HUES64 (cell line): ENCODE measurements around the gene ZFP64.
"Not testable (repeated sequence)": the region's sequence is repeated elsewhere in the genome, so short reads cannot be mapped to it uniquely, and the experiment has no call there.

Experiments
- H3K27ac ChIP-seq: 2 replicates; pipeline ENCODE4 v1.7.0; 2013; ENCODE audit warnings: low read depth, low read length, inconsistent platforms
- H3K27me3 ChIP-seq: 2 replicates; pipeline ENCODE4 v1.6.1; 2013; ENCODE audit warnings: mild to moderate bottlenecking, low read length; ENCODE audit not compliant: insufficient read depth
- H3K36me3 ChIP-seq: 2 replicates; pipeline ENCODE4 v1.6.1; 2013; ENCODE audit warnings: mild to moderate bottlenecking, low read length; ENCODE audit not compliant: insufficient read depth
- H3K4me1 ChIP-seq: 2 replicates; pipeline ENCODE4 v1.6.1; 2013; ENCODE audit warnings: mild to moderate bottlenecking, low read length, moderate library complexity; ENCODE audit not compliant: insufficient read depth
- H3K4me3 ChIP-seq: 2 replicates; pipeline ENCODE4 v1.5.1; 2013; ENCODE audit warnings: mild to moderate bottlenecking, low read length, moderate library complexity
- H3K9ac ChIP-seq: 2 replicates; pipeline ENCODE4 v1.6.1; 2013; ENCODE audit warnings: mild to moderate bottlenecking, low read depth, low read length
- H3K9me3 ChIP-seq: 2 replicates; pipeline ENCODE4 v1.6.1; 2013; ENCODE audit warnings: low read depth, low read length; ENCODE audit not compliant: insufficient read depth
- WGBS: fragments of 150-250, 120-280 bp; methylation state at CpG from one replicate; pipeline ENCODE4 v1.1.7; 2013; ENCODE audit warnings: missing lambda C conversion rate; 5-methylcytosine and 5-hydroxymethylcytosine counted together

Gene ZFP64

GRCh38 chr20:52221362-52221761, 29.8 kb upstream of the ZFP64 start:
- H3K27ac ChIP-seq, H3K36me3 ChIP-seq, H3K9ac ChIP-seq, H3K4me3 ChIP-seq, H3K4me1 ChIP-seq, H3K27me3 ChIP-seq: not testable (repeated sequence)
- 97% methylated on average over 4 of the region's 4 CpGs for WGBS
- peaks cover 21% of the 10 kb centered on the region for H3K9me3 ChIP-seq

- H3K36me3 ChIP-seq, H3K9ac ChIP-seq, H3K4me1 ChIP-seq, H3K4me3 ChIP-seq, H3K27me3 ChIP-seq, H3K27ac ChIP-seq: not testable (repeated sequence)
- peaks cover 21% of the 10 kb centered on the region for H3K9me3 ChIP-seq
Observed at GRCh38 chr20:52220891-52221290, 29.3 kb upstream of the ZFP64 start.

- WGBS, result 83% methylated on average over 8 of the region's 9 CpGs
- H3K9me3 ChIP-seq, result peaks cover 21% of the 10 kb centered on the region
Observed at GRCh38 chr20:52219441-52219840, 27.9 kb upstream of the ZFP64 start.

GRCh38 chr20:52217689-52218395, 26.3 kb upstream of the ZFP64 start:
- H3K27me3 ChIP-seq, result no peaks in the 10 kb centered on the region
- 80% methylated on average over 2 of the region's 2 CpGs for WGBS
- no peak overlapping the region for H3K4me3 ChIP-seq
- no peaks in the 10 kb centered on the region for H3K4me1 ChIP-seq
- no peak overlapping the region for H3K9ac ChIP-seq
- H3K9me3 ChIP-seq, result peaks cover 24% of the 10 kb centered on the region
- no peaks in the 10 kb centered on the region for H3K36me3 ChIP-seq
- no peak overlapping the region for H3K27ac ChIP-seq

More at GRCh38 chr20:52219441-52219840, 27.9 kb upstream of the ZFP64 start:
- Histone ChIP-seq H3K9ac (no peak overlapping the region), H3K4me3 (no peak overlapping the region), H3K27ac (no peak overlapping the region), H3K27me3 (no peaks in the 10 kb centered on the region), H3K36me3 (no peaks in the 10 kb centered on the region), H3K4me1 (no peaks in the 10 kb centered on the region)

GRCh38 chr20:52213995-52214394, 22.4 kb upstream of the ZFP64 start:
- Histone ChIP-seq H3K27me3 (no peaks in the 10 kb centered on the region), H3K9ac (no peak overlapping the region), H3K36me3 (no peaks in the 10 kb centered on the region), H3K9me3 (peaks cover 4% of the 10 kb centered on the region; the same call in 1 of the 2 replicates), H3K4me3 (no peak overlapping the region), H3K4me1 (peaks cover 8% of the 10 kb centered on the region), H3K27ac (no peak overlapping the region)
- 100% methylated on average over 2 of the region's 4 CpGs for WGBS

GRCh38 chr20:52212943-52213342, 21.4 kb upstream of the ZFP64 start:
- peaks cover 15% of the 10 kb centered on the region for H3K4me1 ChIP-seq
- H3K9ac ChIP-seq, result no peak overlapping the region
- no peaks in the 10 kb centered on the region for H3K36me3 ChIP-seq
- 92% methylated on average over 2 of the region's 2 CpGs for WGBS
- peaks cover 4% of the 10 kb centered on the region; the same call in 1 of the 2 replicates for H3K9me3 ChIP-seq
- H3K4me3 ChIP-seq, result no peak overlapping the region
- H3K27me3 ChIP-seq, result no peaks in the 10 kb centered on the region
- no peak overlapping the region for H3K27ac ChIP-seq

- WGBS, result 91% methylated on average over 39 of the region's 39 CpGs
- H3K4me3 ChIP-seq, result no peak overlapping the region
Observed at GRCh38 chr20:52210037-52210990, 18.7 kb upstream of the ZFP64 start.

GRCh38 chr20:52209154-52209571, 17.6 kb upstream of the ZFP64 start:
- Histone ChIP-seq H3K27me3 (no peaks in the 10 kb centered on the region), H3K9ac (no peak overlapping the region), H3K4me3 (peak overlapping the region; percentile 6), H3K27ac (no peak overlapping the region), H3K4me1 (peaks cover 15% of the 10 kb centered on the region), H3K36me3 (no peaks in the 10 kb centered on the region), H3K9me3 (peaks cover 4% of the 10 kb centered on the region; the same call in 1 of the 2 replicates)
- whole genome bisulfite sequencing, result 3% methylated on average over 4 of the region's 4 CpGs

More at GRCh38 chr20:52210037-52210990, 18.7 kb upstream of the ZFP64 start:
- peaks cover 4% of the 10 kb centered on the region; the same call in 1 of the 2 replicates for H3K9me3 ChIP-seq
- H3K27ac ChIP-seq, result no peak overlapping the region
- H3K4me1 ChIP-seq, result peaks cover 15% of the 10 kb centered on the region
- no peaks in the 10 kb centered on the region for H3K27me3 ChIP-seq
- H3K36me3 ChIP-seq, result no peaks in the 10 kb centered on the region
- no peak overlapping the region for H3K9ac ChIP-seq

GRCh38 chr20:52207020-52207810, 15.6 kb upstream of the ZFP64 start:
- no peak overlapping the region for H3K27ac ChIP-seq
- H3K9me3 ChIP-seq, result no peaks in the 10 kb centered on the region
- no peaks in the 10 kb centered on the region for H3K27me3 ChIP-seq
- WGBS, result 98% methylated on average over 3 of the region's 3 CpGs
- no peak overlapping the region for H3K4me3 ChIP-seq
- H3K36me3 ChIP-seq, result no peaks in the 10 kb centered on the region
- peaks cover 15% of the 10 kb centered on the region for H3K4me1 ChIP-seq
- no peak overlapping the region for H3K9ac ChIP-seq

- no peaks in the 10 kb centered on the region for H3K36me3 ChIP-seq
- 97% methylated on average over 5 of the region's 5 CpGs for WGBS
- peaks cover 8% of the 10 kb centered on the region; the same call in 1 of the 2 replicates for H3K4me1 ChIP-seq
- H3K9me3 ChIP-seq, result no peaks in the 10 kb centered on the region
- H3K9ac ChIP-seq, result no peak overlapping the region
- H3K4me3 ChIP-seq, result no peak overlapping the region
- H3K27me3 ChIP-seq, result no peaks in the 10 kb centered on the region
- no peak overlapping the region for H3K27ac ChIP-seq
Observed at GRCh38 chr20:52204136-52204535, 12.6 kb upstream of the ZFP64 start.
